Thoracic aorta (tissue), 2 donors: Measurements from ENCODE around the gene LRRTM4. TPM values are rescaled to one million over a fixed set of nuclear protein-coding genes. Genes with fewer than 3 reads are reported as not detected.

Experiments used
- ATAC-seq: fragments of 150-250 bp; one replicate; pipeline ENCODE4 v1.8.0; 2017; ENCODE audit warnings: low read depth; ENCODE audit not compliant: insufficient number of reproducible peaks, low FRiP score
- DNase-seq: peaks from one replicate; pipeline ENCODE4 v3.0.0-alpha.2; 2020; ENCODE audit warnings: low spot score
- H3K27ac ChIP-seq, 2 donors: fragments of 200-600 bp; sonication (generic); 1 replicate in 1 of 2; 2 replicates in 1 of 2; pipeline ENCODE4 v1.5.1; 2016; ENCODE audit warnings: mild to moderate bottlenecking in 2 of 2, moderate library complexity in 2 of 2
- H3K27me3 ChIP-seq: fragments of 200-600 bp; sonication (generic); replicated peaks from 2 replicates; pipeline ENCODE4 v1.6.0; 2016; ENCODE audit warnings: mild to moderate bottlenecking; ENCODE audit not compliant: insufficient read depth
- H3K36me3 ChIP-seq: fragments of 200-600 bp; sonication (generic); one replicate; pipeline ENCODE4 v1.5.1; 2016
- H3K4me1 ChIP-seq, 2 donors: fragments of 200-600 bp; sonication (generic); 1 replicate in 1 of 2; 2 replicates in 1 of 2; pipeline versions ENCODE4 v1.5.1 to v1.6.0; 2016; ENCODE audit warnings: low read depth in 2 of 2, mild to moderate bottlenecking in 1 of 2; ENCODE audit not compliant: control insufficient read depth in 1 of 2
- H3K4me3 ChIP-seq: fragments of 200-600 bp; sonication (generic); 2 replicates; pipeline ENCODE4 v1.5.1; 2016; ENCODE audit warnings: mild to moderate bottlenecking
- H3K9me3 ChIP-seq: fragments of 200-600 bp; sonication (generic); 2 replicates; pipeline ENCODE4 v1.5.1; 2016
- total RNA-seq, 2 donors: library from RNA; depleted of rRNA; stranded (reverse); fragments of >200 nt; gene quantifications; one replicate each; pipeline versions ENCODE4 v1.1.0 to v1.2.3, GENCODE V29; 2016
- TF ChIP-seq, protein P1 (sequence below): fragments of 200-600 bp; sonication (generic); IDR thresholded peaks from one replicate; pipeline ENCODE4 v1.5.1; 2019; ENCODE audit warnings: antibody characterized with exemption

Gene LRRTM4
- total RNA-seq, 2 donors from 2014 or later = not detected

DNA sequence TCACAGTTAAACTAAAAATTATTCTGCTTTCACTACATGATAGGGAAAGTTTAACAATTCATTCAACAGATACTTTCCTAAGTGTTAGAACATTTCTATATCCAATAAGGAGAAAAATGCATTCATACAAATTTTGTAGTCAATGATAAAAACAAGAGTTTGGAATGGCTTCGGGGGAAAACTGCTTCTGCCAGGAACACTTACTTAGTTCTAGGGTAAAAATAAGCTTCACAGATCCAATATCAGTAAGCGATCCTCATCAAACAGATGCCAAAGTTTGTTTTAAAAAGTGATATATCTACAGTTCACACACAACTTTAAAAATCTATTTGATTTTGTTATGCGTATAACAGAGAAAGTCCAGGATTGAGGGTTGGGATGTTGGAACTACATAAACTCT lies 199.7 kb downstream of the LRRTM4 start:
- no peak overlapping the region for H3K27ac ChIP-seq
- H3K27me3 ChIP-seq = no peaks in the 10 kb centered on the region
- H3K9me3 ChIP-seq = no peaks in the 10 kb centered on the region
- H3K4me3 ChIP-seq = no peak overlapping the region
- DNase-seq (no peak), ATAC-seq (no peak)
- no peaks in the 10 kb centered on the region for H3K4me1 ChIP-seq
- no peaks in the 10 kb centered on the region for H3K36me3 ChIP-seq
- TF ChIP-seq, protein P1, sequence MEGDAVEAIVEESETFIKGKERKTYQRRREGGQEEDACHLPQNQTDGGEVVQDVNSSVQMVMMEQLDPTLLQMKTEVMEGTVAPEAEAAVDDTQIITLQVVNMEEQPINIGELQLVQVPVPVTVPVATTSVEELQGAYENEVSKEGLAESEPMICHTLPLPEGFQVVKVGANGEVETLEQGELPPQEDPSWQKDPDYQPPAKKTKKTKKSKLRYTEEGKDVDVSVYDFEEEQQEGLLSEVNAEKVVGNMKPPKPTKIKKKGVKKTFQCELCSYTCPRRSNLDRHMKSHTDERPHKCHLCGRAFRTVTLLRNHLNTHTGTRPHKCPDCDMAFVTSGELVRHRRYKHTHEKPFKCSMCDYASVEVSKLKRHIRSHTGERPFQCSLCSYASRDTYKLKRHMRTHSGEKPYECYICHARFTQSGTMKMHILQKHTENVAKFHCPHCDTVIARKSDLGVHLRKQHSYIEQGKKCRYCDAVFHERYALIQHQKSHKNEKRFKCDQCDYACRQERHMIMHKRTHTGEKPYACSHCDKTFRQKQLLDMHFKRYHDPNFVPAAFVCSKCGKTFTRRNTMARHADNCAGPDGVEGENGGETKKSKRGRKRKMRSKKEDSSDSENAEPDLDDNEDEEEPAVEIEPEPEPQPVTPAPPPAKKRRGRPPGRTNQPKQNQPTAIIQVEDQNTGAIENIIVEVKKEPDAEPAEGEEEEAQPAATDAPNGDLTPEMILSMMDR = no peak

DNA sequence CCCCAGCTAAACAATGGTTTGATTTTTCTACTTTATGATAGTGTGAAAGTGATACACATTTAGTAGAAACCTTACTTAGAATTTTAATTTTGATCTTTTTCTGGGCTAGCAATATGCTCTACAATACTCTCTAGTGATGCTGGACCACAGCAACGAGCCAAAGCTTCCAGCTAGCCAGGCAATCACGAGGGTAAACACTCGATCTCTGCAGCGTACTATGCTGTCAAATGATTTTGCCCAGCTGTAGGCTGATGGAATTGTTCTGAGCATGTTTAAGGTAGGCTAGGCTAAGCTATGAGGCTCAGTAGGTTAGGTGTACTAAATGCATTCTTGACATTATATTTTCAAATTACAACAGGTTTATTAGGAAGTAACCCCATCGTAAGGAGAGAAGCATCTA lies 207.5 kb downstream of the LRRTM4 start:
- no peak for DNase-seq
- TF ChIP-seq, protein P1 = no peak
- no peaks in the 10 kb centered on the region for H3K9me3 ChIP-seq
- H3K4me3 ChIP-seq = no peak overlapping the region
- no peaks in the 10 kb centered on the region for H3K36me3 ChIP-seq
- H3K27ac ChIP-seq = no peak overlapping the region
- ATAC-seq = no peak
- no peaks in the 10 kb centered on the region for H3K27me3 ChIP-seq
- H3K4me1 ChIP-seq = no peaks in the 10 kb centered on the region

DNA sequence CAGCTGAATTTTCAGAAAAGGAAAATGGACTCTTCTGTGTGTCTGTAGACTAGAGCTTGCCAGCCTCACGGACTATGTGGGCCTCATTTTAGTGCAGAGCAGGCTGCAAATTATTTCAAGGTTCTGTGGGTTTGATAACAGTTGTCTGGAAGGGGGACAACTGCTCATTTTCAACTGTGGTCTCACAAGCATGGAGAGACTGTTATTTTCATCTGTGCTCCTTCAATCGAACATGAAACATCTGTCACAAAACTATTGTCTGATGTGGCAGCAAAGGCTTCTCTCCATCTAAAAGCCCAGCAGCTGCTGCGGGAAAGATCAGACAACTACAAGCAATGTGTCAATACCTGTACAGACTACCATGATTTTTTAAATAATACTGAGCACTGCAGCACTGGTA lies 211.8 kb downstream of the LRRTM4 start:
- DNase-seq = no peak
- TF ChIP-seq, protein P1 = no peak
- H3K36me3 ChIP-seq = no peaks in the 10 kb centered on the region
- H3K4me1 ChIP-seq = no peaks in the 10 kb centered on the region
- no peak overlapping the region for H3K4me3 ChIP-seq
- H3K27me3 ChIP-seq = no peaks in the 10 kb centered on the region
- no peak for ATAC-seq
- no peaks in the 10 kb centered on the region for H3K9me3 ChIP-seq
- no peak overlapping the region for H3K27ac ChIP-seq

DNA sequence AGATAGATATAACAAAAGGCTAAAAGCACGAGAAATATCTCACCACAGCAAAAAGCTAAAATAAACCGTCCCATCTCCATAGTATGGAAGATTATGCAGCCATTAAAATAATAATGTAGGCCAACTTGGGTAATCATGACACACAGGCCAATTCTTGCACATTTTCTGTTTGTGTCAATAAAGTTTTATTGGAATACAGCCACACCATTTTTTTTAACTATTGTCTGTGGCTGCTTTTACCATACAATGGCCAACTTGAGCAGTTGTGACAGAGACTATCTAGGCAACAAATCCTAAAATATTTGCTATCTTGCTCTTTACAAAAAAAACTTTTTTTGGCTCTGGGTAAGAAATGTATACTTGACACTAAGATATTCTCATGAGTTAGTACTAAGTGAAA lies 212.5 kb downstream of the LRRTM4 start:
- TF ChIP-seq, protein P1 = no peak
- H3K27me3 ChIP-seq = no peaks in the 10 kb centered on the region
- H3K27ac ChIP-seq = no peak overlapping the region
- ATAC-seq (no peak), DNase-seq (no peak)
- no peaks in the 10 kb centered on the region for H3K36me3 ChIP-seq
- no peak overlapping the region for H3K4me3 ChIP-seq
- H3K9me3 ChIP-seq = no peaks in the 10 kb centered on the region
- H3K4me1 ChIP-seq = no peaks in the 10 kb centered on the region

DNA sequence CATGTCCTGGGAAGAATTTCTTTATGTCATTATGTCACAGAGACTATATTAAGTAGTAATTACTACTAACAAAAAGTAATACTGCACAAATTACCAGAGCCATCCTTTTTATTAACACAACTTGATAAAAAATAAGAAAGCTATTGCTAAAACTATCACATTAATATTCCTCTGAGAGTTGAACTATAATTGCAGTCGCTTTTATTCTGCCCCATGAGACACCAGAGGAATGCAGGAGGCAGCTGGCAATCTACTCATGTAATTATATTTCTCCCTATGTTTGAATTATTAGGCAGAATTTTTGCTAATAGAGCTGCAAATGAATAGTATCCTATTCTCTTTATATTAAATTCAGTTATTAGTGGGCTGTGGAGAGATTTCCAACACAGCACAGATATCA lies 220.7 kb downstream of the LRRTM4 start:
- Histone ChIP-seq H3K4me1 (no peaks in the 10 kb centered on the region), H3K27me3 (no peaks in the 10 kb centered on the region), H3K27ac (no peak overlapping the region), H3K4me3 (no peak overlapping the region), H3K36me3 (no peaks in the 10 kb centered on the region), H3K9me3 (no peaks in the 10 kb centered on the region)
- DNase-seq (no peak), ATAC-seq (no peak)
- TF ChIP-seq, protein P1 = no peak
